CD1c-positive myeloid dendritic cell (primary cell): ENCODE measurements around the gene FAM83F.
"Not testable (repeated sequence)": the region's sequence is repeated elsewhere in the genome, so short reads cannot be mapped to it uniquely, and the experiment has no call there.

ENCODE experiments used
- DNase-seq: peaks from one replicate; pipeline ENCODE4 v3.0.0-alpha.2; 2016; ENCODE audit errors: extremely low spot score

The FAM83F gene

GRCh38 chr22:39994566-39995392 is at the start of gene FAM83F:
FAM83F (plus strand) TSS chr22:39994954; CDS start chr22:39995043, 89 bp downstream.
- DNase-seq: peak; percentile 41

- DNase-seq: no peak
These were observed 48.6 kb upstream of the FAM83F start for GRCh38 chr22:39946126-39946502.

- DNase-seq: peak; percentile 66
These were observed 48.1 kb upstream of the FAM83F start for GRCh38 chr22:39946503-39947219.

GRCh38 chr22:39947220-39948216 is 47.2 kb upstream of the FAM83F start:
- DNase-seq: no peak

GRCh38 chr22:39949964-39950737 is 44.6 kb upstream of the FAM83F start:
- no peak for DNase-seq

GRCh38 chr22:39951603-39952293 is 43.0 kb upstream of the FAM83F start:
- not testable (repeated sequence) for DNase-seq

- DNase-seq: no peak
These were observed 42.4 kb upstream of the FAM83F start for GRCh38 chr22:39952347-39952746.

GRCh38 chr22:39953101-39953500 is 41.7 kb upstream of the FAM83F start:
- DNase-seq: no peak

- no peak for DNase-seq
These were observed 40.1 kb upstream of the FAM83F start for GRCh38 chr22:39954584-39955055.

- DNase-seq: no peak
These were observed 39.1 kb upstream of the FAM83F start for GRCh38 chr22:39955675-39956074.

- DNase-seq: peak; percentile 80
These were observed 37.7 kb upstream of the FAM83F start for GRCh38 chr22:39956932-39957664.

- DNase-seq: no peak
These were observed 36.6 kb upstream of the FAM83F start for GRCh38 chr22:39958009-39958711.

- DNase-seq: no peak
These were observed 35.7 kb upstream of the FAM83F start for GRCh38 chr22:39958949-39959639.

GRCh38 chr22:39959640-39960447 is 34.9 kb upstream of the FAM83F start, which contains the start of gene TMA7B:
TMA7B (plus strand) TSS chr22:39960397; CDS start chr22:39964375, 3,978 bp downstream.
- DNase-seq: peak; percentile 57

GRCh38 chr22:39960791-39961746 is 33.7 kb upstream of the FAM83F start:
- peak; percentile 69 for DNase-seq

GRCh38 chr22:39962071-39962470 is 32.7 kb upstream of the FAM83F start:
- DNase-seq: no peak
